SK-N-MC (cell line): Measurements from ENCODE around the gene ITGAD.

Source experiments
- EZH2 ChIP-seq: fragments of 200-600 bp; sonication (generic); IDR thresholded peaks from one replicate; pipeline ENCODE4 v1.6.1; 2017; ENCODE audit warnings: antibody characterized with exemption
- FOXP2 ChIP-seq: optimal IDR thresholded peaks from 2 replicates; pipeline ENCODE3; 2011; ENCODE audit warnings: mild to moderate bottlenecking, moderate library complexity; ENCODE audit not compliant: insufficient read depth; ENCODE audit errors: extremely low read length, control extremely low read depth
- POLR2AphosphoS5 ChIP-seq: IDR thresholded peaks from 2 replicates; pipeline ENCODE4 v1.6.1; 2012; ENCODE audit warnings: mild to moderate bottlenecking, low read depth, low read length, borderline replicate concordance

GRCh38 chr16:31435341-31436220, 42.4 kb downstream of the ITGAD start:
- TF ChIP-seq POLR2AphosphoS5 (no peak), EZH2 (no peak), FOXP2 (no peak)
